ENCODE measurements around the gene SBK3.

The SBK3 gene

GRCh38 chr19:55541091-55541490, 4.3 kb downstream of the SBK3 start:
- Histone ChIP-seq H3K4me3 (ENCODE audit: low read depth, low read length) (no peak overlapping the region), H3K4me1 (ENCODE audit: control insufficient read depth, insufficient read depth, low read length) (no peaks in the 10 kb centered on the region), H3K9me3 (ENCODE audit: control insufficient read depth, insufficient read depth, low read depth, low read length) (no peaks in the 10 kb centered on the region), H3K27ac (ENCODE audit: extremely low read depth, low read depth, low read length) (no peak overlapping the region), H3K36me3 (ENCODE audit: control insufficient read depth in 2 of 2, insufficient read depth in 1 of 2, low read length in 2 of 2) (no peaks in the 10 kb centered on the region)
- CTCF ChIA-PET = interaction anchor here (0.6 to 1.5 kb wide), 3 partner anchors 9 to 37 kb away, joined by 3 to 9 read pairs (median 4); no protein-coding TSS in a partner anchor
- POLR2A ChIA-PET = interaction anchor here (1.0 kb wide), 1 partner anchor 12 kb away, joined by 3 read pairs; no protein-coding TSS in a partner anchor
- no peak for TF ChIP-seq BCL11A (tag by site-specific recombination; IDR thresholded peaks at IDR 0.05; ENCODE audit: low read depth)
- no peak for TF ChIP-seq ZNF140 (tag by site-specific recombination; IDR thresholded peaks at IDR 0.05)
- TF ChIP-seq GLI4 (tag by site-specific recombination; IDR thresholded peaks at IDR 0.05) = no peak

- POLR2A ChIA-PET = interaction anchor here (0.6 to 1.0 kb wide), 3 partner anchors 9 to 15 kb away, joined by 3 read pairs; no protein-coding TSS in a partner anchor
- Histone ChIP-seq H3K36me3 (ENCODE audit: control insufficient read depth in 2 of 2, insufficient read depth in 1 of 2, low read length in 2 of 2) (no peaks in the 10 kb centered on the region), H3K4me3 (ENCODE audit: low read depth, low read length) (no peak overlapping the region), H3K27ac (ENCODE audit: extremely low read depth, low read depth, low read length) (no peak overlapping the region), H3K4me1 (ENCODE audit: control insufficient read depth, insufficient read depth, low read length) (no peaks in the 10 kb centered on the region), H3K9me3 (ENCODE audit: control insufficient read depth, insufficient read depth, low read depth, low read length) (no peaks in the 10 kb centered on the region)
- TF ChIP-seq MYNN (tag by site-specific recombination; IDR thresholded peaks at IDR 0.05; ENCODE audit: borderline replicate concordance) (no peak), ZSCAN30 (tag by site-specific recombination; IDR thresholded peaks at IDR 0.05) (no peak), ZNF555 (tag by site-specific recombination; conservative IDR thresholded peaks at IDR 0.05) (no peak), ZSCAN23 (tag by site-specific recombination; IDR thresholded peaks at IDR 0.05) (no peak), GLI2 (tag by site-specific recombination; IDR thresholded peaks at IDR 0.05; ENCODE audit: borderline replicate concordance, low read depth) (no peak)
- CTCF ChIA-PET = interaction anchor here (0.6 to 1.5 kb wide), 5 partner anchors 8 to 1111 kb away, joined by 3 to 9 read pairs (median 5); no protein-coding TSS in a partner anchor
These were observed 4.7 kb downstream of the SBK3 start for GRCh38 chr19:55540619-55541018.

- no peak overlapping the region for H3K27ac ChIP-seq (ENCODE audit: extremely low read depth, low read depth, low read length)
- ChIA-PET CTCF (no interaction called here), POLR2A (interaction anchor here (1.2 kb wide), 1 partner anchor 10 kb away, joined by 3 read pairs; no protein-coding TSS in a partner anchor)
- H3K4me3 ChIP-seq (ENCODE audit: low read depth, low read length) = no peak overlapping the region
- H3K9me3 ChIP-seq (ENCODE audit: control insufficient read depth, insufficient read depth, low read depth, low read length) = no peaks in the 10 kb centered on the region
- no peaks in the 10 kb centered on the region for H3K4me1 ChIP-seq (ENCODE audit: control insufficient read depth, insufficient read depth, low read length)
- TF ChIP-seq ZNF600 (tag by site-specific recombination; IDR thresholded peaks at IDR 0.05) (0 out of 2 replicates have a peak, but pooled peaks have one; percentile 17), SP7 (tag by site-specific recombination; IDR thresholded peaks at IDR 0.05) (no peak)
- H3K36me3 ChIP-seq (ENCODE audit: control insufficient read depth in 2 of 2, insufficient read depth in 1 of 2, low read length in 2 of 2) = no peaks in the 10 kb centered on the region
These were observed 6.0 kb downstream of the SBK3 start for GRCh38 chr19:55539090-55539984.

GRCh38 chr19:55538132-55538531, 7.2 kb downstream of the SBK3 start:
- CTCF ChIA-PET = no interaction called here
- POLR2A ChIA-PET = interaction anchor here (0.7 kb wide), 1 partner anchor 306 kb away, joined by 11 read pairs; no protein-coding TSS in a partner anchor
- Histone ChIP-seq H3K9me3 (ENCODE audit: control insufficient read depth, insufficient read depth, low read depth, low read length) (no peaks in the 10 kb centered on the region), H3K36me3 (ENCODE audit: control insufficient read depth in 2 of 2, insufficient read depth in 1 of 2, low read length in 2 of 2) (no peaks in the 10 kb centered on the region), H3K27ac (ENCODE audit: extremely low read depth, low read depth, low read length) (no peak overlapping the region), H3K4me3 (ENCODE audit: low read depth, low read length) (no peak overlapping the region), H3K4me1 (ENCODE audit: control insufficient read depth, insufficient read depth, low read length) (no peaks in the 10 kb centered on the region)
- TF ChIP-seq ZNF10 (tag by site-specific recombination; IDR thresholded peaks at IDR 0.05) (no peak), ZNF629 (tag by site-specific recombination; IDR thresholded peaks at IDR 0.05) (no peak), ZNF707 (tag by site-specific recombination; IDR thresholded peaks at IDR 0.05) (no peak), ZNF335 (tag by site-specific recombination; conservative IDR thresholded peaks at IDR 0.05) (peak; percentile 51)

GRCh38 chr19:55537741-55538111, 7.6 kb downstream of the SBK3 start:
- H3K9me3 ChIP-seq (ENCODE audit: control insufficient read depth, insufficient read depth, low read depth, low read length) = no peaks in the 10 kb centered on the region
- no peaks in the 10 kb centered on the region for H3K4me1 ChIP-seq (ENCODE audit: control insufficient read depth, insufficient read depth, low read length)
- ChIA-PET POLR2A (no interaction called here), CTCF (interaction anchor here (0.6 to 1.2 kb wide), 2 partner anchors 69 kb away, joined by 7 read pairs; partner anchors contain the start of gene ZNF865)
- H3K27ac ChIP-seq (ENCODE audit: extremely low read depth, low read depth, low read length) = no peak overlapping the region
- H3K36me3 ChIP-seq (ENCODE audit: control insufficient read depth in 2 of 2, insufficient read depth in 1 of 2, low read length in 2 of 2) = no peaks in the 10 kb centered on the region
- H3K4me3 ChIP-seq (ENCODE audit: low read depth, low read length) = no peak overlapping the region
- TF ChIP-seq KLF16 (tag by site-specific recombination; IDR thresholded peaks at IDR 0.05) (no peak), PRDM10 (tag by site-specific recombination; IDR thresholded peaks at IDR 0.05) (0 out of 2 replicates have a peak, but pooled peaks have one; percentile 36), KLF1 (tag by site-specific recombination; IDR thresholded peaks at IDR 0.05) (peak; percentile 50), ZNF600 (tag by site-specific recombination; IDR thresholded peaks at IDR 0.05) (peak; percentile 75), ZNF10 (tag by site-specific recombination; IDR thresholded peaks at IDR 0.05) (peak; percentile 61; the same call in 1 of the 2 replicates), ZNF398 (tag by site-specific recombination; IDR thresholded peaks at IDR 0.05) (peak; percentile 25; the same call in 1 of the 2 replicates)
